Upper lobe of right lung (tissue), 1 donor: ENCODE measurements around the gene RNF151. TPM values are rescaled to one million over a fixed set of nuclear protein-coding genes. Genes with fewer than 3 reads are reported as not detected.

ENCODE experiments used
- ATAC-seq: fragments of 200-7000 bp; cut with Tn5 transposase; one replicate; pipeline ENCODE4 v1.9.1; 2020; ENCODE audit warnings: mild to moderate bottlenecking, moderate library complexity
- DNase-seq: peaks from one replicate; pipeline ENCODE4 v3.0.0-alpha.2; 2020
- H3K27ac ChIP-seq: fragments of 200-600 bp; one replicate; pipeline ENCODE4 v1.8.0; 2022
- H3K27me3 ChIP-seq: fragments of 200-600 bp; one replicate; pipeline ENCODE4 v1.8.0; 2022; ENCODE audit warnings: mild to moderate bottlenecking
- H3K36me3 ChIP-seq: fragments of 200-600 bp; one replicate; pipeline ENCODE4 v1.8.0; 2022
- H3K4me1 ChIP-seq: fragments of 200-600 bp; one replicate; pipeline ENCODE4 v1.8.0; 2022
- H3K4me3 ChIP-seq: fragments of 200-600 bp; one replicate; pipeline ENCODE4 v1.8.0; 2022; ENCODE audit warnings: mild to moderate bottlenecking
- H3K9me3 ChIP-seq: fragments of 200-600 bp; one replicate; pipeline ENCODE4 v1.8.0; 2022
- CTCF ChIP-seq: fragments of 200-600 bp; IDR thresholded peaks from one replicate; pipeline ENCODE4 v1.8.0; 2022; ENCODE audit warnings: antibody characterized with exemption
- intact Hi-C: fragments of 100-400 bp; cut with DNase I; formaldehyde crosslinking; loops from one replicate; pipeline ENCODE4 v1.11.0; 2022
- total RNA-seq: library from RNA; stranded (reverse); fragmentation: NEBNext Ultra II Directional; extraction: Animal tissue kit (Norgen Biotek cat#: 25700); gene quantifications from one replicate; pipeline ENCODE4 v1.2.1, GENCODE V29; 2021
- donor health status: DM: no; HTN: yes; CAD: no; lungs with severe emphysema.

The RNF151 gene
- total RNA-seq, 1 donor from 2014 or later = not detected

GRCh38 chr16:1977875-1978268, 11.2 kb downstream of the RNF151 start:
- Histone ChIP-seq H3K4me1 (peaks cover 5% of the 10 kb centered on the region), H3K27me3 (peaks cover 42% of the 10 kb centered on the region), H3K9me3 (no peaks in the 10 kb centered on the region), H3K4me3 (no peak overlapping the region), H3K27ac (no peak overlapping the region), H3K36me3 (peaks cover 45% of the 10 kb centered on the region)
- TF ChIP-seq CTCF = no peak
- DNase-seq = no peak
- intact Hi-C loops = no loop called here
- ATAC-seq = no peak

- peaks cover 7% of the 10 kb centered on the region for H3K4me1 ChIP-seq
- no peak for ATAC-seq
- peaks cover 42% of the 10 kb centered on the region for H3K27me3 ChIP-seq
- no peak for TF ChIP-seq CTCF
- H3K27ac ChIP-seq = peak overlapping the region; percentile 65
- no peak for DNase-seq
- H3K9me3 ChIP-seq = no peaks in the 10 kb centered on the region
- peak overlapping the region; percentile 39 for H3K4me3 ChIP-seq
- intact Hi-C loops = no loop called here
- peaks cover 45% of the 10 kb centered on the region for H3K36me3 ChIP-seq
Observed at GRCh38 chr16:1978476-1979120, 11.9 kb downstream of the RNF151 start.

GRCh38 chr16:1979271-1980029, 12.8 kb downstream of the RNF151 start:
- Histone ChIP-seq H3K27ac (peak overlapping the region; percentile 65), H3K9me3 (no peaks in the 10 kb centered on the region), H3K4me3 (peak overlapping the region; percentile 39), H3K4me1 (peaks cover 8% of the 10 kb centered on the region), H3K27me3 (peaks cover 42% of the 10 kb centered on the region), H3K36me3 (peaks cover 40% of the 10 kb centered on the region)
- DNase-seq (peak; percentile 95), ATAC-seq (peak; percentile 75)
- TF ChIP-seq CTCF = no peak
- intact Hi-C loops = no loop called here

- intact Hi-C loops = no loop called here
- H3K9me3 ChIP-seq = no peaks in the 10 kb centered on the region
- DNase-seq = no peak
- H3K4me3 ChIP-seq = peak overlapping the region; percentile 39
- no peak for ATAC-seq
- H3K4me1 ChIP-seq = peaks cover 15% of the 10 kb centered on the region
- H3K27ac ChIP-seq = peak overlapping the region; percentile 65
- H3K36me3 ChIP-seq = peaks cover 33% of the 10 kb centered on the region
- H3K27me3 ChIP-seq = peaks cover 42% of the 10 kb centered on the region
- no peak for TF ChIP-seq CTCF
Observed at GRCh38 chr16:1980030-1980769, 13.5 kb downstream of the RNF151 start.

- intact Hi-C loops = no loop called here
- Histone ChIP-seq H3K4me1 (peaks cover 19% of the 10 kb centered on the region), H3K4me3 (no peak overlapping the region), H3K36me3 (peaks cover 33% of the 10 kb centered on the region), H3K27me3 (peaks cover 42% of the 10 kb centered on the region), H3K9me3 (no peaks in the 10 kb centered on the region), H3K27ac (no peak overlapping the region)
- ATAC-seq (no peak), DNase-seq (no peak)
- no peak for TF ChIP-seq CTCF
Observed at GRCh38 chr16:1980770-1981087, 14.1 kb downstream of the RNF151 start.
